Measurements from ENCODE around the gene KRT36.

- TF ChIP-seq CTCF (IDR thresholded peaks at IDR 0.05; ENCODE audit: control extremely low read depth in 1 of 3, insufficient read depth in 1 of 3, low read depth in 1 of 3, low read length in 3 of 3): no peak
- no peak for TF ChIP-seq TAF1 (IDR thresholded peaks at IDR 0.05; ENCODE audit: low read depth, low read length)
- no peak for TF ChIP-seq EP300 (IDR thresholded peaks at IDR 0.05; ENCODE audit: borderline replicate concordance in 1 of 2, low read depth in 2 of 2, low read length in 2 of 2)
- TF ChIP-seq, protein P1, sequence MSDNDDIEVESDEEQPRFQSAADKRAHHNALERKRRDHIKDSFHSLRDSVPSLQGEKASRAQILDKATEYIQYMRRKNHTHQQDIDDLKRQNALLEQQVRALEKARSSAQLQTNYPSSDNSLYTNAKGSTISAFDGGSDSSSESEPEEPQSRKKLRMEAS (IDR thresholded peaks at IDR 0.05): no peak
- TF ChIP-seq EZH2 (IDR thresholded peaks at IDR 0.05; ENCODE audit: low read depth, low read length, severe bottlenecking): no peak
- no peak for TF ChIP-seq SRF (IDR thresholded peaks at IDR 0.05; ENCODE audit: low read depth, low read length)
- no peak for TF ChIP-seq POLR2A (IDR thresholded peaks at IDR 0.05; ENCODE audit: control extremely low read depth in 1 of 2, low read depth in 2 of 2, low read length in 2 of 2)
Observed at GRCh38 chr17:41489531-41489930, at the start of gene KRT36.
